SH-SY5Y (cell line): ENCODE data around the gene LHFPL3.

Experiments used
- GATA2 ChIP-seq: IDR thresholded peaks from 2 replicates; pipeline ENCODE4 v1.6.1; 2011; ENCODE audit warnings: mild to moderate bottlenecking, low read depth, low read length
- GATA3 ChIP-seq: IDR thresholded peaks from 2 replicates; pipeline ENCODE4 v1.6.1; 2011; ENCODE audit warnings: low read depth, mild to moderate bottlenecking, low read length, moderate library complexity

GRCh38 chr7:104878577-104878976, 550.2 kb downstream of the LHFPL3 start:
- no peak for TF ChIP-seq GATA2
- TF ChIP-seq GATA3: no peak
